ENCODE results near the gene HOMER1. TPM values are rescaled to one million over a fixed set of nuclear protein-coding genes. Genes with fewer than 3 reads are reported as not detected.

HOMER1 gene
- total and polyA plus RNA-seq, 2 of the 13 experiments (the other 11 are each of a cell fraction or from before 2014, with no cell fraction given): 5.3 to 24.8 TPM

DNA sequence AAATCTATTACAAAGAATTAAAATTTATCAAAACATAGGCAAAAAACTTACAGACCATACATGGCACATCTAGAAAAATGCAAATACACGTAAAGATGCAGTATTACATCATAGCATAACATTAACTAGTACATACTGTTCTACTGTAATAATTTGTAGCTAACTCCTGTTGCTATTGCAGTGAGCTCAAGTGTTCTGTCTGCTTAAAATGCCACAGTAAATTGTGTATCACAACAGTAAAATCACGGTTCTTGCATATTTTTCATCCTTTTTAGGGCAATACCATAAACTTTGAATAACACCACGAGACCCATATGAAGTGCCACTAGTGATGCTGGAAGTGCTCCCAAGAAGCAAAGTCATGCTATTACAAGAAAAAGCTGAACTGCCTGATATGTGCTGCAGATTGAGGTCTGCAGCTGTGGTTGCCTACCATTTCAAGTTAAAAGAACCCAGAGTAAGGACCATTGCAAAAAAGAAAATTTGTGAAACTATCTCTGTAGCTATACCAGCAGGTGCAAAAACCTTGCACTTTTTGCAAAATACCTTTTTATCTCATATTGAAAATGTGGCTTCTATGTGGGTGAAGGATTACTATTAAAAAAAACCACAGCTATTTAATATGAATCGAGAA, 14.2 kb downstream of the HOMER1 start (continued):
- TF ChIP-seq ZNF281 (CRISPR knock-in tag; IDR thresholded peaks at IDR 0.05; ENCODE audit: borderline replicate concordance) (no peak), E2F2 (CRISPR knock-in tag; IDR thresholded peaks at IDR 0.05; ENCODE audit: borderline replicate concordance) (no peak), LBX2 (CRISPR knock-in tag; IDR thresholded peaks at IDR 0.05; ENCODE audit: borderline replicate concordance) (no peak), LRRFIP1 (CRISPR knock-in tag; conservative IDR thresholded peaks at IDR 0.05) (no peak), ISL2 (CRISPR knock-in tag; IDR thresholded peaks at IDR 0.05) (no peak), JUND (CRISPR knock-in tag; IDR thresholded peaks at IDR 0.05) (no peak), SNAPC4 (CRISPR knock-in tag; IDR thresholded peaks at IDR 0.05) (no peak), SMAD9 (CRISPR knock-in tag; IDR thresholded peaks at IDR 0.05) (no peak), HOXA5 (CRISPR knock-in tag; IDR thresholded peaks at IDR 0.05) (no peak), RBFOX2 (IDR thresholded peaks at IDR 0.05; ENCODE audit: low read depth, low read length) (no peak), ZNF660 (CRISPR knock-in tag; IDR thresholded peaks at IDR 0.05; ENCODE audit: borderline replicate concordance, low read depth) (no peak), SKI (IDR thresholded peaks at IDR 0.05; ENCODE audit: partially characterized antibody) (no peak), ZFP41 (CRISPR knock-in tag; IDR thresholded peaks at IDR 0.05; ENCODE audit: borderline replicate concordance) (no peak)
